Cardiac fibroblast (primary cell): ENCODE data around the gene SMIM8.

Experiments
- DNase-seq, 2 donors: peaks; one replicate each; pipeline versions ENCODE4 v3.0.0 to v3.0.0-alpha.2; 2010; ENCODE audit warnings: low read depth in 2 of 2
- H3K4me3 ChIP-seq, 2 donors: replicated peaks in 1 of 2; 1 replicate in 1 of 2; 2 replicates in 1 of 2; pipeline ENCODE4 v1.5.1; 2011; ENCODE audit warnings: low read depth in 2 of 2, low read length in 2 of 2, mild to moderate bottlenecking in 2 of 2, moderate library complexity in 1 of 2
- CTCF ChIP-seq: IDR thresholded peaks from one replicate; pipeline ENCODE4 v1.5.1; 2011; ENCODE audit warnings: low read depth, mild to moderate bottlenecking, low read length, inconsistent platforms

Gene SMIM8

DNA sequence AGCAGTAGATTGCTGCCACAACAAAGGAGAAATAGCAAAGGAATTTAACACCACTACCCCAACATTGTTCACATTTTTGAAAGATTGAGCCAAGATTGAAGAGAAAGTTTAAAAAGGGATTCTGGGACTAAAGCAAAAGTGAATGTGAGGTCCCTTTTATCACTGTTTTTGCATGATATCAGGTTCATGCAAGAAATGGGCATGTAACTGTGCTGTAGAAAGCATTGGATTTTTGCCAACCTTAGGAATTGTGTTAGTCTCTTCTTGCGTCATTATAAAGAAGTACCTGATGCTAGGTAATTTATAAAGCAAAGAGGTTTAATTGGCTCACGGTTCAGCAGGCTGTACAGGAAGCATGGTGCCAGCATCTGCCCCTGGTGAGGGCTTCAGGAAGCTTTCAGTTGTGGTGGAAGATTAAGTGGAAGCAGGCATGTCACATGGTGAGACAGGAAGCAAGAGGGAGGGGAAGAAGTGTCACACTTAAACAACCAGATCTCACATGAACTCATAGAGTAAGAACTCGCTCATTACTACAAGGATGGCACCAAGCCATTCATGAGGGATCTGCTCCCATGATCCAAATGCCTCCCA lies 11.3 kb downstream of the SMIM8 start:
- H3K4me3 ChIP-seq, result no peak overlapping the region
- TF ChIP-seq CTCF, result no peak
- peak; percentile 29 to 62 for DNase-seq

DNA sequence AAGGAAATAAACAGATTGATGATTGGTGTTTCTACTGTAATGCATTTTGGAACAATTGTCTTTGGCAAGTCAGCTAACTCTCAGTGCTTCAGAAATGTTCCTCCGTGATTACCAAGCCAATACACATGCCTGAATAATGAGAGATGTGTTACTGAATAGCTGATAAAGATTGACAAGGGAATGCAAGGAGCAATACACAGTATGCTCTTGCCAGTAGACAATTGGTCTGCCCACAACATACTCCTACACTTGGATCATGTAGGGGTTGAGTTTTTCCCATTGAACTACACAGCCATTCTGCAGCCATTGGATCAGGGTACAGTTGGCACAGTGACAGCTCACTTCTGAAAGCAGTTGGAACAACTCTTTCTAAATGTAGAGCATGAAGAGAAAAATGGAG lies 12.3 kb downstream of the SMIM8 start:
- DNase-seq, result peak in 1 of 2 donors; percentile 60
- no peak for TF ChIP-seq CTCF
- no peak overlapping the region for H3K4me3 ChIP-seq

GRCh38 chr6:87336367-87336766 lies 14.0 kb downstream of the SMIM8 start:
- H3K4me3 ChIP-seq, result no peak overlapping the region
- no peak for DNase-seq
- no peak for TF ChIP-seq CTCF

DNA sequence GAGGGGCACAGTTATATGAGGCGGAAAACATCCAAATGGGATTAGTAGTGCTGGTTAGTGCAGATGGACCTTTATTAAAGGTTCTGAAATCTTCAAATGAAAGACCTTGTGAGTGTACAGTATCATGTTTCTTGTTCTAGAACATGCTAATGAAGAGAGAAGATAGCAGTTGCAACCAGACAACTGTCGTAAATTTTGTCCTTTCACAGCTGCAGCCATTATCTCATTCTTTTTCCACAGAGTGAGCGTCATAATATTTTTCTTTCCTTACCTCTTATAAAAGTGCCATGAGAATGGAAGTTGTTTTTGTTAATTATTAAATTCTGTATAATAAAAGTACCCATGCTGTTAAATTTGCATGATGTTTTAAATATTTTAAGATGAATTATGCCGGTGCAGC lies 17.8 kb downstream of the SMIM8 start:
- DNase-seq, result no peak
- TF ChIP-seq CTCF, result no peak
- H3K4me3 ChIP-seq, result no peak overlapping the region

- DNase-seq, result no peak
- TF ChIP-seq CTCF, result no peak
- no peak overlapping the region for H3K4me3 ChIP-seq
These were observed 18.8 kb downstream of the SMIM8 start for GRCh38 chr6:87341158-87341557.

- TF ChIP-seq CTCF, result no peak
- DNase-seq, result no peak
These were observed 19.5 kb downstream of the SMIM8 start for GRCh38 chr6:87341899-87342298.

GRCh38 chr6:87342829-87343228 lies 20.4 kb downstream of the SMIM8 start:
- TF ChIP-seq CTCF, result no peak
- DNase-seq, result no peak
- no peak overlapping the region for H3K4me3 ChIP-seq

More at GRCh38 chr6:87341899-87342298, 19.5 kb downstream of the SMIM8 start:
- no peak overlapping the region for H3K4me3 ChIP-seq
